IMR-90 (cell line): ENCODE results near the gene RBBP4. TPM values are rescaled to one million over a fixed set of nuclear protein-coding genes. Genes with fewer than 3 reads are reported as not detected.
"Not testable (repeated sequence)": the region's sequence is repeated elsewhere in the genome, so short reads cannot be mapped to it uniquely, and the experiment has no call there.

Experiments
- ATAC-seq: fragments of 200-7000 bp; cut with Tn5 transposase; 2 replicates; pipeline ENCODE4 v1.9.1; 2020; ENCODE audit warnings: low read depth, mild to moderate bottlenecking, moderate library complexity
- BruUV-seq: library from RNA; stranded (reverse); fragments of 400-500 nt; replicated peaks from 2 replicates; lab custom pipeline; 2021; lab: Mats Ljungman, UMichigan
- CTCF ChIA-PET: fragments of 300-600 bp; formaldehyde crosslinking; extraction: SDS; loops from one replicate; lab custom pipeline; 2021; ENCODE audit warnings: antibody characterized with exemption; lab: Yijun Ruan, JAX
- POLR2A ChIA-PET: fragments of 300-600 bp; sonication (Branson Sonifier 250); formaldehyde crosslinking; loops from one replicate; lab custom pipeline; 2022; ENCODE audit warnings: antibody characterized with exemption; ENCODE audit not compliant: unreplicated experiment; lab: Charles Lee
- DNase-seq: peaks from one replicate; pipeline ENCODE4 v3.0.0; 2013
- H2AFZ ChIP-seq: replicated peaks from 2 replicates; pipeline ENCODE3; 2013; ENCODE audit warnings: low read length, mild to moderate bottlenecking; ENCODE audit not compliant: poor library complexity
- H2AK5ac ChIP-seq: 2 replicates; pipeline ENCODE4 v1.6.1; 2013; ENCODE audit warnings: low read depth, low read length, inconsistent platforms
- H2AK9ac ChIP-seq: replicated peaks from 2 replicates; pipeline ENCODE3; 2013; ENCODE audit warnings: mild to moderate bottlenecking, low read depth, low read length, moderate library complexity; ENCODE audit not compliant: poor library complexity
- H2BK120ac ChIP-seq: 2 replicates; pipeline ENCODE4 v1.6.1; 2013; ENCODE audit warnings: low read depth, low read length, inconsistent platforms
- H2BK15ac ChIP-seq: 3 replicates; pipeline ENCODE4 v1.6.1; 2013; ENCODE audit warnings: low read depth, low read length, inconsistent platforms
- H2BK20ac ChIP-seq: 2 replicates; pipeline ENCODE4 v1.6.1; 2013; ENCODE audit warnings: low read depth, mild to moderate bottlenecking, inconsistent platforms, low read length, moderate library complexity
- H2BK5ac ChIP-seq: 2 replicates; pipeline ENCODE4 v1.6.1; 2013; ENCODE audit warnings: mild to moderate bottlenecking, low read depth, low read length, inconsistent platforms; ENCODE audit not compliant: poor library complexity, severe bottlenecking
- H3K14ac ChIP-seq: replicated peaks from 2 replicates; pipeline ENCODE4 v1.6.1; 2013; ENCODE audit warnings: low read depth, low read length, inconsistent platforms
- H3K18ac ChIP-seq: 2 replicates; pipeline ENCODE4 v1.6.1; 2013; ENCODE audit warnings: low read depth, low read length, control low read depth
- H3K23ac ChIP-seq: 2 replicates; pipeline ENCODE4 v1.6.1; 2013; ENCODE audit warnings: low read depth, low read length, inconsistent platforms
- H3K27ac ChIP-seq: 2 replicates; pipeline ENCODE4 v1.5.1; 2013; ENCODE audit warnings: mild to moderate bottlenecking, control low read depth, low read length; ENCODE audit not compliant: insufficient read depth
- H3K27me3 ChIP-seq: 2 replicates; pipeline ENCODE4 v1.6.1; 2013; ENCODE audit warnings: low read length; ENCODE audit not compliant: control insufficient read depth, insufficient read depth
- H3K36me3 ChIP-seq: 2 replicates; pipeline ENCODE4 v1.6.1; 2013; ENCODE audit warnings: low read length, mixed read lengths; ENCODE audit not compliant: control insufficient read depth, insufficient read depth
- H3K4ac ChIP-seq: 2 replicates; pipeline ENCODE4 v1.6.1; 2013; ENCODE audit warnings: low read depth, low read length, inconsistent platforms
- H3K4me1 ChIP-seq: 2 replicates; pipeline ENCODE4 v1.6.1; 2013; ENCODE audit warnings: low read length, mixed read lengths; ENCODE audit not compliant: control insufficient read depth, insufficient read depth
- H3K4me2 ChIP-seq: 2 replicates; pipeline ENCODE4 v1.6.1; 2013; ENCODE audit warnings: low read depth, mild to moderate bottlenecking, control low read depth, low read length, moderate library complexity
- H3K4me3 ChIP-seq: 2 replicates; pipeline ENCODE4 v1.5.1; 2013; ENCODE audit warnings: low read depth, mild to moderate bottlenecking, control low read depth, low read length, moderate library complexity; ENCODE audit not compliant: insufficient read depth
- H3K56ac ChIP-seq: 2 replicates; pipeline ENCODE4 v1.6.1; 2013; ENCODE audit warnings: low read length, inconsistent platforms; ENCODE audit not compliant: insufficient read depth; ENCODE audit errors: extremely low read depth
- H3K79me1 ChIP-seq, 2 experiments: 2 replicates each; pipeline ENCODE4 v1.6.1; 2013; ENCODE audit warnings: low read length in 2 of 2, inconsistent platforms in 1 of 2, low read depth in 1 of 2
- H3K9ac ChIP-seq: 2 replicates; pipeline ENCODE4 v1.6.1; 2013; ENCODE audit warnings: low read depth, low read length, control low read depth
- H3K9me1 ChIP-seq: 2 replicates; pipeline ENCODE4 v1.6.1; 2013; ENCODE audit warnings: low read length, inconsistent platforms; ENCODE audit not compliant: insufficient read depth
- H3K9me3 ChIP-seq: 2 replicates; pipeline ENCODE4 v1.6.1; 2013; ENCODE audit warnings: low read length; ENCODE audit not compliant: control insufficient read depth, insufficient read depth
- H4K20me1 ChIP-seq: 2 replicates; pipeline ENCODE4 v1.6.1; 2013; ENCODE audit warnings: low read length, inconsistent platforms; ENCODE audit not compliant: insufficient read depth
- H4K5ac ChIP-seq: 2 replicates; pipeline ENCODE4 v1.6.1; 2013; ENCODE audit warnings: mild to moderate bottlenecking, low read depth, low read length, control low read depth
- H4K8ac ChIP-seq, 2 experiments: 2 replicates each; pipeline ENCODE4 v1.6.1; 2013; ENCODE audit warnings: low read depth in 2 of 2, low read length in 2 of 2, control low read depth in 1 of 2, inconsistent platforms in 1 of 2
- H4K91ac ChIP-seq: 2 replicates; pipeline ENCODE4 v1.6.1; 2013; ENCODE audit warnings: low read depth, low read length, inconsistent platforms; ENCODE audit not compliant: insufficient read depth
- WGBS, 2 experiments: methylation state at CpG; one replicate each; pipeline versions ENCODE4 v1.1.5 to v1.1.7; 2013; ENCODE audit warnings: missing lambda C conversion rate in 2 of 2; ENCODE audit not compliant: insufficient read length in 1 of 2; ENCODE audit errors: extremely low coverage in 2 of 2; 5-methylcytosine and 5-hydroxymethylcytosine counted together
- dilution Hi-C: fragments of 300-500 bp; cut with HindIII; formaldehyde crosslinking; loops from one replicate; pipeline ENCODE4 v1.14.3; 2018; ENCODE audit warnings: low sequenced_read_pairs; ENCODE audit not compliant: unreplicated experiment
- in situ Hi-C: fragments of 300-500 bp; cut with MboI; formaldehyde crosslinking; loops from 3 replicates; pipeline ENCODE4 v1.14.3; 2019; ENCODE audit warnings: low sequenced_read_pairs, inconsistent platforms, mixed read lengths
- intact Hi-C: fragments of 100-400 bp; cut with micrococcal nuclease; formaldehyde crosslinking; loops from 2 replicates; pipeline ENCODE4 v1.10.0; 2022
- polyA plus RNA-seq, 3 experiments: library from polyadenylated mRNA; depleted of rRNA; stranded (reverse); fragments of >200 nt; gene quantifications; 2 replicates each; pipeline ENCODE4 v1.2.3, GENCODE V29; 2012; ENCODE audit warnings: low replicate concordance in 1 of 3
- total RNA-seq: library from RNA; depleted of rRNA; stranded (reverse); fragments of >200 nt; gene quantifications from 2 replicates; pipeline ENCODE4 v1.2.3, GENCODE V29; 2012

The RBBP4 gene
- total and polyA plus RNA-seq, 2 of the 4 experiments (the other 2 are of a cell fraction): 82.9 to 161 TPM

GRCh38 chr1:32696996-32697395, 46.0 kb downstream of the RBBP4 start:
- 92% methylated on average over 7 of the region's 8 CpGs; no CpG with 5 or more reads in 1 of the 2 experiments for WGBS, 2 experiments
- Histone ChIP-seq H3K36me3 (peaks cover 31% of the 10 kb centered on the region), H3K79me1 (peaks cover 32 to 54% of the 10 kb centered on the region in 2 experiments), H3K4me1 (peaks cover 21% of the 10 kb centered on the region), H4K20me1 (peaks cover 32% of the 10 kb centered on the region), H3K9me1 (peaks cover 20% of the 10 kb centered on the region)
- H3K9me3 ChIP-seq, H3K27me3 ChIP-seq, H4K91ac ChIP-seq, H3K56ac ChIP-seq, H2BK120ac ChIP-seq, H4K8ac ChIP-seq, H3K23ac ChIP-seq, POLR2A ChIA-PET, in situ Hi-C loops, H3K27ac ChIP-seq, intact Hi-C loops, H3K14ac ChIP-seq, ATAC-seq, H2BK20ac ChIP-seq, H3K4me3 ChIP-seq, H3K18ac ChIP-seq, dilution Hi-C loops, H2BK15ac ChIP-seq, H3K9ac ChIP-seq, H2BK5ac ChIP-seq, BruUV-seq, H2AFZ ChIP-seq, H3K4ac ChIP-seq, DNase-seq, CTCF ChIA-PET, H4K5ac ChIP-seq, H3K4me2 ChIP-seq, H2AK5ac ChIP-seq, H2AK9ac ChIP-seq: not testable (repeated sequence)
